Chondrocyte (in vitro differentiated cells): ENCODE data around the gene CSN2. TPM values are rescaled to one million over a fixed set of nuclear protein-coding genes. Genes with fewer than 3 reads are reported as not detected.

Source experiments
- DNase-seq: peaks from one replicate; pipeline ENCODE4 v3.0.0; 2021; ENCODE audit warnings: mixed read lengths, low spot score
- H3K27ac Mint-ChIP-seq: one replicate; pipeline ENCODE4 v1.8.0; 2021; ENCODE audit warnings: mild to moderate bottlenecking, moderate library complexity, mixed read lengths; ENCODE audit not compliant: unreplicated experiment
- H3K27me3 Mint-ChIP-seq: 2 replicates; pipeline ENCODE4 v1.8.0; 2021; ENCODE audit warnings: low read depth, mixed read lengths
- H3K36me3 Mint-ChIP-seq: 2 replicates; pipeline ENCODE4 v1.8.0; 2021; ENCODE audit warnings: low read depth, mixed read lengths
- H3K4me1 Mint-ChIP-seq: 2 replicates; pipeline ENCODE4 v1.8.0; 2021; ENCODE audit warnings: low read depth, mild to moderate bottlenecking, mixed read lengths
- H3K4me3 Mint-ChIP-seq: one replicate; pipeline ENCODE4 v1.8.0; 2021; ENCODE audit warnings: mild to moderate bottlenecking, moderate library complexity, mixed read lengths; ENCODE audit not compliant: unreplicated experiment
- H3K9me3 Mint-ChIP-seq: 2 replicates; pipeline ENCODE4 v1.8.0; 2021; ENCODE audit warnings: low read depth, mixed read lengths
- CTCF ChIP-seq: fragments of 200-600 bp; sonication (generic); IDR thresholded peaks from 2 replicates; pipeline ENCODE4 v1.5.0; 2021; ENCODE audit warnings: antibody characterized with exemption, mild to moderate bottlenecking, moderate library complexity
- total RNA-seq: library from RNA; stranded (reverse); gene quantifications from 3 replicates; pipeline ENCODE4 v1.2.1, GENCODE V29; 2021

CSN2 gene
- total RNA-seq, 1 donor from 2014 or later, result not detected

- no peak for DNase-seq
- TF ChIP-seq CTCF, result no peak
- H3K27ac Mint-ChIP-seq, result no peak within 1 kb of the TSS
- H3K4me3 Mint-ChIP-seq, result no peak within 1 kb of the TSS
- peaks cover 3% of the 10 kb centered on the region for H3K9me3 Mint-ChIP-seq
- no peaks in the 10 kb centered on the region for H3K36me3 Mint-ChIP-seq
- no peaks in the 10 kb centered on the region for H3K4me1 Mint-ChIP-seq
- H3K27me3 Mint-ChIP-seq, result peaks cover 16% of the 10 kb centered on the region
Measured at GRCh38 chr4:69995526-69996016, 30.0 kb upstream of the CSN2 start, which contains the start of gene STATH. TSS of gene STATH (plus strand) at chr4:69995966. CDS start at chr4:69998438, 2,472 bp downstream.

- peaks cover 3% of the 10 kb centered on the region for H3K9me3 Mint-ChIP-seq
- no peaks in the 10 kb centered on the region for H3K4me1 Mint-ChIP-seq
- TF ChIP-seq CTCF, result no peak
- peaks cover 16% of the 10 kb centered on the region for H3K27me3 Mint-ChIP-seq
- DNase-seq, result no peak
- no peak overlapping the region for H3K4me3 Mint-ChIP-seq
- no peaks in the 10 kb centered on the region for H3K36me3 Mint-ChIP-seq
- no peak overlapping the region for H3K27ac Mint-ChIP-seq
Measured at GRCh38 chr4:69994782-69995181, 29.3 kb upstream of the CSN2 start.

- no peaks in the 10 kb centered on the region for H3K4me1 Mint-ChIP-seq
- H3K9me3 Mint-ChIP-seq, result peaks cover 3% of the 10 kb centered on the region
- no peak overlapping the region for H3K4me3 Mint-ChIP-seq
- DNase-seq, result no peak
- no peak for TF ChIP-seq CTCF
- no peaks in the 10 kb centered on the region for H3K36me3 Mint-ChIP-seq
- H3K27me3 Mint-ChIP-seq, result peaks cover 7% of the 10 kb centered on the region
- H3K27ac Mint-ChIP-seq, result no peak overlapping the region
Measured at GRCh38 chr4:69991016-69991415, 25.5 kb upstream of the CSN2 start.

GRCh38 chr4:69986663-69987062 lies 21.1 kb upstream of the CSN2 start:
- no peak overlapping the region for H3K4me3 Mint-ChIP-seq
- no peaks in the 10 kb centered on the region for H3K36me3 Mint-ChIP-seq
- no peak overlapping the region for H3K27ac Mint-ChIP-seq
- no peak for DNase-seq
- no peaks in the 10 kb centered on the region for H3K9me3 Mint-ChIP-seq
- H3K27me3 Mint-ChIP-seq, result peaks cover 2% of the 10 kb centered on the region
- TF ChIP-seq CTCF, result no peak
- H3K4me1 Mint-ChIP-seq, result no peaks in the 10 kb centered on the region

GRCh38 chr4:69984030-69984443 lies 18.5 kb upstream of the CSN2 start:
- Mint-ChIP-seq H3K4me1 (no peaks in the 10 kb centered on the region), H3K27me3 (peaks cover 5% of the 10 kb centered on the region), H3K36me3 (no peaks in the 10 kb centered on the region), H3K27ac (no peak overlapping the region), H3K4me3 (no peak overlapping the region), H3K9me3 (no peaks in the 10 kb centered on the region)
- no peak for TF ChIP-seq CTCF
- DNase-seq, result peak; percentile 27
